ENCODE data around the gene FAM72D. TPM values are rescaled to one million over a fixed set of nuclear protein-coding genes. Genes with fewer than 3 reads are reported as not detected.
"Not testable (repeated sequence)": the region's sequence is repeated elsewhere in the genome, so short reads cannot be mapped to it uniquely, and the experiment has no call there.

FAM72D gene
- total and polyA plus RNA-seq, 11 donors = 0.06 to 0.35 (median 0.14) TPM; not detected in 6

GRCh38 chr1:145123062-145123395 lies 27.3 kb downstream of the FAM72D start:
- intact Hi-C loops (cut with DNase I) = not testable (repeated sequence)
- no CpG with 5 or more reads among the region's 1 CpG for WGBS, 4 donors

GRCh38 chr1:145123992-145124641 lies 28.3 kb downstream of the FAM72D start:
- H3K27ac ChIP-seq; intact Hi-C loops (cut with DNase I): not testable (repeated sequence)

More at GRCh38 chr1:145123062-145123395, 27.3 kb downstream of the FAM72D start:
- not testable (repeated sequence) for H3K9me3 ChIP-seq, H3K27me3 ChIP-seq, H3K4me1 ChIP-seq, H3K4me3 ChIP-seq, DNase-seq, H3K27ac ChIP-seq, H3K36me3 ChIP-seq
- ATAC-seq = peak in 1 of 4 donors; percentile 36

DNA sequence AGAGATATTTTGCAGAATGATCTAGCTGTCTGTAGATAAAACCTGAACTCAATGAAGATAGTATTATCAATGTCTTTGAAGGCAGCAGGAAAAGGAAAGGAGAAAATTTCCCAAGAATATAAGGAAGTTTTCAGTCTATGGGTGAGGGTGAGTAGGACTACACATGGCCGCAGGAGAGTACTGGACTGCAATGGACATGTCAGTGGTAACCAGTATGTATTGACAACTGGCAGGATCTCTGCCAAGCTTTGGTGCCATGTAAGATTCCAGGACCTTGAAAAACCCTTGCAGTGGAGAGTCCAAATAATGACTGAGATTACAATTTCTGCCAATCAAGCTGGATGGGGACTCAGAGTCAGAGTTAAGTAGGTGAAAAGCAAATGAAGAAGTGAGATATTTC lies 29.3 kb downstream of the FAM72D start:
- H3K27ac ChIP-seq; intact Hi-C loops (cut with DNase I); H3K4me1 ChIP-seq; H3K9me3 ChIP-seq; ATAC-seq; H3K36me3 ChIP-seq; DNase-seq; H3K4me3 ChIP-seq; H3K27me3 ChIP-seq: not testable (repeated sequence)
- WGBS, 4 donors = no CpG with 5 or more reads among the region's 1 CpG

More at GRCh38 chr1:145123992-145124641, 28.3 kb downstream of the FAM72D start:
- not testable (repeated sequence) for H3K4me3 ChIP-seq, DNase-seq, H3K9me3 ChIP-seq, H3K27me3 ChIP-seq, H3K36me3 ChIP-seq, H3K4me1 ChIP-seq
- no CpG with 5 or more reads among the region's 7 CpGs for WGBS, 4 donors
- peak in 3 of 4 donors; percentile 63 to 84 (median 63) for ATAC-seq

DNA sequence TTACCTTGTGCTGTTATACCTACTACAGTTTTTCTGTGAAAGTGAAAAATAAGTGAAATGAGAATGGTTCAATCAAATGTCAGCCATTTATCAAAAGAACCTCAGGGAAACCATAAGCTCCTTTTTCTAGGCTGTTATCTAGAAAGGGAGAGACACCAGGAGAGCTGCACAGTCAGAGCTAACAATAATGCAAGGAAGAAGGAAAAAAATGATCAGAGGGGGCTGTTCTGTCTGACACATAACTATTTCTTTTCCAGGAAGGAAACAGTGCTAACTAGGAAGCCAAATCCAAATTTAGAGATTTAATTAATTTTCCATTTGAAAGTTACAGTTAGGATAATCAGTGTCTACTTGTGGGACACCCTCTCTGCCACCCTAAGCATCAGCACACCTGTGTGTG lies 31.4 kb downstream of the FAM72D start:
- H3K36me3 ChIP-seq; intact Hi-C loops (cut with DNase I); H3K27ac ChIP-seq; H3K4me1 ChIP-seq; H3K9me3 ChIP-seq; DNase-seq; H3K4me3 ChIP-seq; H3K27me3 ChIP-seq: not testable (repeated sequence)
- peak in 1 of 4 donors; percentile 31 for ATAC-seq

- H3K9me3 ChIP-seq; H3K4me3 ChIP-seq; H3K36me3 ChIP-seq; H3K27me3 ChIP-seq; H3K4me1 ChIP-seq; H3K27ac ChIP-seq; intact Hi-C loops (cut with DNase I): not testable (repeated sequence)
- peak in 3 of 5 donors; percentile 6 to 17 (median 14) for DNase-seq
- ATAC-seq = peak in 2 of 4 donors; percentile 59 to 74
- 51 to 62% (median 58%) methylated on average over 12 to 13 of the region's 14 CpGs for WGBS, 4 donors
Measured at GRCh38 chr1:145128697-145129469, 33.1 kb downstream of the FAM72D start.

- no CpG with 5 or more reads among the region's 1 CpG for WGBS, 4 donors
- intact Hi-C loops (cut with DNase I); H3K9me3 ChIP-seq; DNase-seq; H3K27me3 ChIP-seq; H3K27ac ChIP-seq; H3K4me3 ChIP-seq; H3K4me1 ChIP-seq; H3K36me3 ChIP-seq: not testable (repeated sequence)
- peak in 1 of 4 donors; percentile 72 for ATAC-seq
Measured at GRCh38 chr1:145134476-145134875, 38.7 kb downstream of the FAM72D start.

GRCh38 chr1:145140549-145140948 lies 44.8 kb downstream of the FAM72D start:
- 71 to 92% methylated on average over 1 of the region's 2 CpGs; no CpG with 5 or more reads in 2 of the 4 donors for WGBS, 4 donors
- H3K27ac ChIP-seq; DNase-seq; ATAC-seq; H3K4me3 ChIP-seq; H3K9me3 ChIP-seq; H3K4me1 ChIP-seq; H3K36me3 ChIP-seq; H3K27me3 ChIP-seq; intact Hi-C loops (cut with DNase I): not testable (repeated sequence)

- ATAC-seq; H3K27me3 ChIP-seq; intact Hi-C loops (cut with DNase I); H3K36me3 ChIP-seq; H3K4me3 ChIP-seq; H3K27ac ChIP-seq; H3K9me3 ChIP-seq; H3K4me1 ChIP-seq; DNase-seq: not testable (repeated sequence)
- WGBS, 4 donors = 36 to 48% (median 38%) methylated on average over 1 to 2 of the region's 3 CpGs
Measured at GRCh38 chr1:145144264-145144913, 48.6 kb downstream of the FAM72D start.

DNA sequence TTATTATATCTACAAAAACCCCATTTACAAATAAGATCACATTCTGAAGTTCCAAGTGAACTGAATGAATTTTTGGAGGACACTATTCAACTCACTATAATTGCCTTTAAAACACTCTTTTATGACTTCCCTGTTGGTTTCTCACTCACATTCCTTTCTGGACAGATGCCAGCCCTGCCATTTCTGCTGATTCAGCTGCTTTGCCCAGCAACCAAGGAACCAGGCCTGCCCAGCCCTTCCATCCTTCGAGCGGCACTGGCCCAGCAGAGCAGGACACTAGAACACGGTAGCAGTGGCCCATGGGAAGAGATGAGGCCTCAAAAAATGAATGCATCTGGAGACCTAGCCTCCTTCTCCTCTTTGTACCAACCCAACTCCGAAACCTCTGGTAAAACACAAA lies 50.5 kb downstream of the FAM72D start:
- DNase-seq; ATAC-seq; H3K27me3 ChIP-seq; H3K36me3 ChIP-seq; H3K4me1 ChIP-seq; intact Hi-C loops (cut with DNase I); H3K27ac ChIP-seq; H3K4me3 ChIP-seq; H3K9me3 ChIP-seq: not testable (repeated sequence)
- 86 to 100% (median 90%) methylated on average over 3 of the region's 4 CpGs for WGBS, 4 donors

GRCh38 chr1:145147172-145147571 lies 51.4 kb downstream of the FAM72D start:
- H3K36me3 ChIP-seq; H3K27me3 ChIP-seq; DNase-seq; H3K9me3 ChIP-seq; H3K4me1 ChIP-seq; intact Hi-C loops (cut with DNase I); ATAC-seq; H3K27ac ChIP-seq; H3K4me3 ChIP-seq: not testable (repeated sequence)
- 47 to 77% (median 61%) methylated on average over 2 to 4 of the region's 4 CpGs for WGBS, 4 donors

GRCh38 chr1:145155421-145155820 lies 59.6 kb downstream of the FAM72D start:
- DNase-seq; H3K27ac ChIP-seq; H3K4me3 ChIP-seq; intact Hi-C loops (cut with DNase I); H3K27me3 ChIP-seq; H3K4me1 ChIP-seq; H3K9me3 ChIP-seq; H3K36me3 ChIP-seq: not testable (repeated sequence)
- peak in 2 of 4 donors; percentile 28 to 47 for ATAC-seq
- no CpG with 5 or more reads among the region's 4 CpGs for WGBS, 4 donors

Measured in heart left ventricle (tissue), 16 donors.